GM21786 (cell line): ENCODE data around the gene DIMT1.

ENCODE experiments used
- ATAC-seq: cut with Tn5 transposase; IDR thresholded peaks from one replicate; pipeline ENCODE4 v1.9.1; 2021; ENCODE audit not compliant: unreplicated experiment

Gene DIMT1

DNA sequence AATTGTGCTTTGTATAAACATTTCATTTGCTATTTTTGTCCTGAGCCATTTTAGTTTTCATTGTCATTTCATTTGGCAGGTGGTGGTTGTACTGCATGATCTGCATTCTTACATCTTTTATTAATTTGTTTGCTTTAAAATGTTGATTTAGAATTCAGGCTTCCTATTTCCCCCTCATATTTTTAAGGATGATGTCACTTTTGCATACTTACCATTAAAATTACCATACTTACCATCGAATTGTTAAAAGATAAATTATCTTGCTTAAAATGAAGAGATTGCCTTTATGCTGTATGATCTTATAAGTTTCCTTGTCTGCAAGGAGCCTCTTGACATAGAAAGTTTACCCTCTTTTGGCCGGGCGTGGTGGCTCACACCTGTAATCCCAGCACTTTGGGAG lies 31.1 kb downstream of the DIMT1 start:
- ATAC-seq = no peak

DNA sequence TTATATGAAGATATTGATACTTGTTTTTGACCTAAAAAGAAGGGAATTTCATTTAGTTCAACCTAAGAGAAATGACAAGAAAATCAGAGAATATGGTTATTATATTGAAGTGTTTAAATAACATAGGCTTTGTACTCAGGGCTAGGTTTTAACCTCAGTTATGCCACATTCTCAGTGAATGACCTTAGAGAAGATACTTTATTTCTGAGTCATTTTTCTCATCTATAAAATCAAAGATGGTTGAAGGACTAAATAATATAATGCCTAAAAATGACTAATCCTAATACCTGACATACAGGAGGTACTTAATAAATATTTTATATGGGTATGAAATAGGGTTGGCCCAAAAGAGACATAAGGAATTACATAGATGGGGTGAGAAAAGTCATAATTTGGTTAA lies 32.3 kb downstream of the DIMT1 start:
- ATAC-seq = no peak

DNA sequence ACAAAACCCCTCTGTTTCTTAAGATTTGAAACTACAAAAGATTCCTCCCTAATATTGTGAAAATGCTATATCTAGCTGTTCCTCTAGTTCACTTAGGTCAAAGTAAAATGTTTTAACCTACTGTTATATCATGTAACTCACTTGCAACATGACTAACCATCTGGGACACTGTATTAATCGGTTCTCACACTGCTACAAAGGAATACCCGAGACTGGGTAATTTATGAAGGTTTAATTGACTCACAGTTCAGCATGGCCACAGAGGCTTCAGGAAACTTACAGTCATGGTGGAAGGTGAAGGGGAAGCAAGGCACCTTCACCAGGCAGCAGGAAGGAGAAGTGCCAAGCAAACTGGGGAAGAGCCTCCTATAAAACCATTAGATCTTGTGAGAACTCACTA lies 34.7 kb downstream of the DIMT1 start:
- ATAC-seq = no peak

DNA sequence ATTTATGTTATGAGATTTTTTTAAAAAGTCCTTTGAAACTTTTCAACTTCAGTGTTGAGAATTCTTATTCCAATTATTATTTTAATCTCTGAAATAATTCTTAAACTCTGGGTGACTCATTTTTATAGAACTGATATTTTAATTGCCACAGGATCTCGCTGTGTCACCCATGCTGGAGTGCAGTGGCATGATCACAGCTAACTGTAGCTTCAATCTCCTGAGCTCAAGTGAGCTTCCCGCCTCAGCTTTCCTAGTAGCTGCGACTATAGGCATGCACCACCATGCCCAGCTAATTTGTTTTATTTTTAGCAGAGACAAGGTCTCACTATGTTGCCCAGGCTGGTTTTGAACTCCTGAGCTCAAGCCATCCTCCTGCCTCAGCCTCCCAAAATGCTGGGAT lies 41.0 kb downstream of the DIMT1 start:
- no peak for ATAC-seq

DNA sequence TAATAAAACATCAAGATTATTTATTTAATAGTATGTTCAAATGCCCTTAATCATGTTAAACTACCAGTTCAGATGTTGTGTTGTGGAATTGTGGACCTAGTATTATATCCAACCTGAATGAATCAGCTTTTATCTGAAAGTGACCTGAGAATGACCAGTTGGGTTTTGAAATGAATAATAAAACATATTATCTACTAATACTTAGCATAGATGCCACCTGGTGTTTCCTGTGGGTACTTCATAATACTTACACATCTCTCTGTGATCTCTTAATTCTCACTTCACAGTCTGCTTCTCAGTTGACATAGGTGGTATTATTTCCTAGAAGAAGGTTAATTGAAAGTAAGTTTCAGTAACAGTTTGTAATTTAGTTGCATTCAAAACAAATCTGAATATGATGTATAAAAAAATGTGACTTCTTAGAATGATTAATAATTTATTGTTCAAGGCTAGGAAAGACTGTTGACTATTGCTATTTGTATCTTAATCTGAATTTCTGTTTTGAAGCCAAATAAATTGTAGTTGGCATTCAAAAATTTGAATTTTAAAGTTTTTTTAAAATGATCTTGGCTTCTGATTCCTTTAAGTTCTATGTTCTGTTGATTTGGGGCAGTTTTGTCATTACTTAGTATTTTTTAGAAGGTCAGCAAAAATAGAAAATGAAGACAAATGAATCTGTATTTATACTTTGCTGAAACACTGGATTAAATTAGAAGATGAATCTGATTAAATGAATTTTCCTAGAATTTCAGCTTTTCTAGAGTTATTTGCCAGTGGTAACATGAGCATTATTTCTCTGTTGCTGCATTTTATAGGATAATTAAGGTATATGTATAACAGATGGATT lies 49.5 kb downstream of the DIMT1 start:
- ATAC-seq = peak; percentile 88

DNA sequence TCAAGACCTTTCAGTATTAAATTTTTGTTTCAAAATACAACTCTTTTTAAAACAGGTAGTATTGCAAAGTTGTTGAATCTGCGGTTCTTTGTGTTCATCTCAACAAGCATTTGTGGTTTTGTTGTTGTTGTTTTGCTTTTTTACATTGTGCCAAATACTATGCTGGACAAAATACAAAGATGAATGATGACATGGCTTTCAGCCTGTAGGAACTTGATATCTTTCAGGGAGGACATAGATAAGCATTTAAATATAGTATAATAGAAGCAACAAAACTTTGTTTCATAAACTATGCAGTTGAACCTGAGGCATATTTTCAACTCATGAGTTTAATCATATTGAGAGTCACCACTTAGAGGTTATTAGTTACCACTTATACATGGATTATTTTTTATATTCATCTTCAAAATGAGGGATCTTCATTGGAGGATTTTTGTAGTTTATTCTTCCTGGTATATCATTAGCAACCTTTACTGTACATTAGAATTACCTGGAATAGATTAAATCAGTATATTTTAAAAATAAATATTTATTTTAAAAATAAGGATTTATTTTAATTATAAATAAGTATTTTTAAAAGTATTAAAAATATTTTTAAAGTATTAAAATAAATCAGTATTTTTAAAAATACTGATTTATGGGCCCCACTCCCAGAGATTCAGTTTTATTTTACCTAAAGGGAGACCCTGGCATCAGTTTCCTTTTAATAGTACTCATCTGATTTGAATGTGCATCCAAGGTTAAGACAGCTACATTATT lies 54.8 kb downstream of the DIMT1 start:
- no peak for ATAC-seq

DNA sequence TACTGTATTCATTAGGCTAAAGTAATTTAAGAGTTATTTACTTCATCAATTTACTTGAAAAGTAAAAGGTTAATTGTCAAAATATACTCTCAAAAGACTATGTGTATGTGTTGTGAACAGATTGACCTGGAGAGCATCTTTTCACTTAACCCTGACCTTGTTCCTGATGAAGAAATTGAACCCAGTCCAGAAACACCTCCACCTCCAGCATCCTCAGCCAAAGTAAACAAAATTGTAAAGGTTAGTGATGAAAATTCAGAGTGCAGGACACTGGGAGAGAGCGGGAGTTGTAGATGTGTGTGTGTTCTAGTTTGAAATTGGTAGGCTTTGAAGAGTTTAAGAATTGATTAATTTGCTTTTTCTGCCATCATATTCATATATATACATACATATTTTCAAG lies 55.8 kb downstream of the DIMT1 start:
- ATAC-seq = no peak

DNA sequence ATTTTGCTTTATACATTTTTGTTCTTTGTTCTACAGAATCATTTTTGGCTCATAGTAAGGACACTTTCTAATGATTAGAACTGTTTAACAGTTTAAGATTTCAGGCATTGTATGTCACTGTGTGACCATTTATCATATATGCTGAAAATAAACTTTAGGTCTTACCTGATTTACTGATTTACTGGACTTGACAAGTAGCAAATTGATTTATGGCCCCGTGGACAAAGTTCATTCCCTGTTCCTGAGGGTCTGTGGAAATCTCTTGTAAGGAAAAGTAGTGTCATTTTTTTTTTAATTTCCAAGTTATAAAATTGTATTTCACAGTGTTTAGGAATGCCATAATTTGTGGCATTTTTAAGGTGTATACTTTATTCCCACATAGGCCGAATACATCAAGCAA lies 57.0 kb downstream of the DIMT1 start:
- ATAC-seq = no peak

DNA sequence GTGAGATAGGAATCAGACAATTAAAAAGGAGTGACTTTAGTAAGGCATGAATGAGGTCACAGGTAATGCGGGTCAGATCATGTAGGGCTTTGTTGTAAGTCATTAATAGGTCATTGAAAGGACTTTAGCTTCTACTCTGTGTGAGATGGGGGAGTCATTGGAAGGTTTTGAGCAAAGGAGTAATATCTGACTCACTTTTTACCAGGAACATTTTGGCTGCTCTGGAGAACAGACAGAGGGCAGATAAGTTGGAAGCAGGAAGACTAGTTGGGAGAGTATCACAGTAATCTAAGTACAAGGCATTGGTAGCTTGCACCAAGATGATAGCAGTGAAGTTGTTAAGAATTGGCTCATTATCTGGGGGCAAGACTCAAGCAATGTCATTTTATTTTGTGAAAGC lies 60.3 kb downstream of the DIMT1 start:
- ATAC-seq = no peak

DNA sequence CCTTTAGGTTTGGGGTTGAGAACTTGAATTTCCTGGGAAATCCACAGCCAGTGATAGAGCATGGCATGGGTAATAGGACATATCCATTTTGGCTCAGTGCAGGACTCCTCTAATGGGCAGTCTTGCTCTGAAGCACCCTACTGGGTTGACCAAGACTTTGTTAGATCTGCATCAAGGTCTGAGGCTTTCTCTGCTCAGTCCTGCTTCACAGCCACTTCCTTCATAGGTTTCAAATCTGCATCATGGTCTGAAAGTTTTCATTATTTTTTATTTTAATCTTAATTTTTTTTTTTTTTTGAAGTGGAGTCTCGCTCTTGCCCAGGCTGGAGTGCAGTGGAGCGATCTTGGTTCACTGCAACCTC lies 61.2 kb downstream of the DIMT1 start:
- ATAC-seq = peak; percentile 49

DNA sequence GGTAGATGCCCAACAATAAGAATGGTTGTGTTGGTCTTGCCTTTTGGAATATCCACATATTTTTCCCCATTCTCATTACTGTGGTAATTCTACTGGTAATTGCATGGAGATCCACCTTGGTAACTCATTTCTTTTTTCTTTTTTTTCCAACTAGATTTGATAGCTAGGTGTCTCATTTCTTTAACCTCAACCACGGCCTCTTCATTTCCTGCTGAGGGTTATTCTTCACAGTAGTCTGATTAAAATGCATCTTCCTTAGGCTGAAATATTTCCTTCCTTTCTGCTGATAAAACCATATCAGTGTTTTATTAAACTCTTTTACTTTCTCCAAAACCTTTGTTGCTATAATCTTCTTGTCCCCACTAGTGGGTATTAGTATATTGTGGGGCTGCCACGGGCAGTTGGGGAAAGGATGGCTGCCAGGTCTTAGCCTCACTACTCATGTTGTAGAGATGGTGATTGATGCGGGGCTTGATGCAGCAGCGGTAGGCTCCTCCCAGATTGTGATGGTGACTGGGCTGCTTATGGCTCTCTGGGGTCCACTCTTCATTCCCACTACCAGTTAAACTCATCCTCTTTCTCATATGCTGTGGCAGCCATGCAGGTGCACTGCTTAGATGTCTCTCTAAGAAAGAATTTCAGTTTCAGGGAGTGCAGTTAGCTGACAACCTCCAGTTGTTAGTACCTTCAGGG lies 61.8 kb downstream of the DIMT1 start:
- peak; percentile 70 for ATAC-seq

DNA sequence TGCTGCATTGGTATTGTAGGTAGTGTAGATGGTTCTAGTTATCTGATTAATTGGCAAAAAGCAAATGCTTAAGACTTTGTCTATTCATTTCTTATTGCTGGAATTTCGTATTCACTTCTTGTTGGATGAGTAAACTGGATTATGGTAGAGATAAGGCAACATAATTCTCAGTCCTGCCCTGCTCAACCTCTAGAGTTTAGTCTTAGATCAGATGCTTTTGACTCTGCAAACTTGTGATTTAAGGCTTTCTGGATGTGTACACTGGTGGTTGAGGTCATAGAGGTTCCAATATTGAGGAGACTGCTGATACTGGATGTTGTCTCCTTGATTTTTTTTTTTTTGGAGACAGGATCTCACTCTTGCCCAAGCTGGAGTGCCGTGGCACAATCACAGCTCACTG lies 62.7 kb downstream of the DIMT1 start:
- ATAC-seq = no peak

DNA sequence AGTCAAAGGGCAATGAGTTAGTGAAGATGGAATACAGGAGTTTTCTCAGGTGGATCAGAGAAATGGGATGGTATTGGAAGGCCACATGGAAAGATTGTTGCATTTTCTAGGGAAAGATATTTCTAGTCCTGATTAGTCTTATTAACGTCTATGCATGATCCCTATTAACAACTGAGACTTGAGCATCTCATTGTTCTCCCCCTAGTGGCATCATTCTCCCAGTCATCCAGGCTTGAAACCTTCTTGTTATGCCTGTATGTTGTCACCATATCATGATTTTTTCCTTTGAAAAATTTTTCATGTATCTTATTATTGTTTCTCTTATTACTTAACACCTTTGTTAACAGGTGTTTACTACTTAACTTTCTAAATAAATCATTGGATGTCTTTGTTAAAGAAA lies 63.3 kb downstream of the DIMT1 start:
- no peak for ATAC-seq
